Central memory CD8-positive, alpha-beta T cell (primary cell): ENCODE data around the gene POLR3C.
"Not testable (repeated sequence)": the region's sequence is repeated elsewhere in the genome, so short reads cannot be mapped to it uniquely, and the experiment has no call there.

Source experiments
- ATAC-seq: fragments of 150-1000 bp; cut with Tn5 transposase; replicated peaks from 2 replicates; pipeline ENCODE4 v1.10.0; 2022; ENCODE audit warnings: mild to moderate bottlenecking, moderate FRiP score, moderate number of reproducible peaks; ENCODE audit not compliant: poor library complexity, severe bottlenecking; ENCODE audit errors: extremely low read depth
- DNase-seq, 2 donors: peaks; one replicate each; pipeline ENCODE4 v3.0.0; 2021; ENCODE audit warnings: low spot score in 2 of 2
- H3K27ac Mint-ChIP-seq: one replicate; pipeline ENCODE4 v1.8.0; 2022; ENCODE audit warnings: low read depth, mild to moderate bottlenecking, moderate library complexity, mixed read lengths
- H3K27me3 Mint-ChIP-seq: one replicate; pipeline ENCODE4 v1.8.0; 2022; ENCODE audit warnings: mixed read lengths
- H3K36me3 Mint-ChIP-seq: one replicate; pipeline ENCODE4 v1.8.0; 2022; ENCODE audit warnings: mild to moderate bottlenecking, moderate library complexity, mixed read lengths; ENCODE audit not compliant: insufficient read depth
- H3K4me1 Mint-ChIP-seq: one replicate; pipeline ENCODE4 v1.8.0; 2022; ENCODE audit warnings: mixed read lengths
- H3K4me3 Mint-ChIP-seq: one replicate; pipeline ENCODE4 v1.8.0; 2022; ENCODE audit warnings: mild to moderate bottlenecking, moderate library complexity, mixed read lengths
- H3K9me3 Mint-ChIP-seq: one replicate; pipeline ENCODE4 v1.8.0; 2022; ENCODE audit warnings: mixed read lengths

Gene POLR3C

GRCh38 chr1:145796753-145797152 is 27.2 kb upstream of the POLR3C start:
- H3K9me3 Mint-ChIP-seq, result peaks cover 9% of the 10 kb centered on the region
- no peak overlapping the region for H3K27ac Mint-ChIP-seq
- DNase-seq (no peak), ATAC-seq (no peak)
- H3K36me3 Mint-ChIP-seq, result peaks cover 20% of the 10 kb centered on the region
- peaks cover 27% of the 10 kb centered on the region for H3K4me1 Mint-ChIP-seq
- H3K27me3 Mint-ChIP-seq, result no peaks in the 10 kb centered on the region
- no peak overlapping the region for H3K4me3 Mint-ChIP-seq

DNA sequence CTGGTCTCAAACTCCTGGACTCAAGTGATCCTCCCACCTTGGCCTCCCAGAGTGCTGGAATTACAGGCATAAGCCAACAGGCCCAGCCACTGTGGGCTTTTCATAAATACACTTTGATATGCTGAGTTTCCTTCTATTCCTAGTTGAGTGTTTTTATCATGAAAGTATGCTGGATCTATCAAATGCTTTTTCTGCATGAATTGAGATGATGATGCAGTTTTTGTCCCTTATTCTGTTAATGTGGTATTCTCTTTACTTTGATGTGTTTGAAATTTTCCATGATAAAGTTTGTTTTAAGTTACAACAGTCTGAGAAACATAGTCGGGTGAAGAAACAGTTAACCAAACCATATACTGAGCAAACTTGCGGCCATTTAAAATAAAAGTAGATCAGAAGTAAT is 24.2 kb upstream of the POLR3C start:
- peaks cover 9% of the 10 kb centered on the region for H3K9me3 Mint-ChIP-seq

DNA sequence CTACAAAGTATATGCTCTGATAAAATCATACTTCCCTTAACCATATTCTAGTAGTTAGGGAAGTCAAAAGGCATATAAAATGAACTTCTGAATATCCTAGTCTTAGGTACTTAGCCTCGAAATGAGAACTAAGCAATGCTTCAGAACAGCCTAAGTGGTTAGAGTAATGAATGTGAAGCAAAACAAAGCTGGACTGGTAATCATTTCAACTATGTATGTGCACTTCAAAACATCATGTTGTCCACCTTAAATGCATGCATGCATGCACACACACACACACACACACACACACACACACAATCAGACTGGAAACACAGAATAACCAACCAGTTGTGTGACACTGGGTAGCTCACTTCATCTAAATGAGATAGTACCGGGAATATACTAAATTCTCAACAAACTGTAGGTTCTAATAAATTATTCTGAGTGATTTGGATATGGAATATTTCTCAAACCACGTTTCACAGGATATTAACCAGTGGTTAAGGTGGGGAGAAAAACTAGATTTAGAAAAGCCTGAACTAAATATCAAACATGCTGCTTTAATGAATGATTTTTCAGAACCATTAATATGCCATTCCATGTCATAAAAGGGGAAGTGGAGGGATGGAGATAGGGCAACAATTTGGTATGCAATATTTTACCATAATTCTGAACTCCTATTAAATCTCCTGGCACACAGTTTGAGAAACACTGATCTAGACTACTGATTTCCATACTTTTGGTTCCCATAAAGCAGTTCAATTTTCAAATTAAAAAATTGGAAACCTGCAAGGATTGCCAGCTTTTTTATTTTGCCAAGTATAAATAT is 19.6 kb upstream of the POLR3C start:
- H3K27me3 Mint-ChIP-seq, result no peaks in the 10 kb centered on the region
- H3K9me3 Mint-ChIP-seq, result no peaks in the 10 kb centered on the region
- no peak for ATAC-seq
- peaks cover 4% of the 10 kb centered on the region for H3K36me3 Mint-ChIP-seq
- H3K4me1 Mint-ChIP-seq, result peaks cover 55% of the 10 kb centered on the region
- no peak overlapping the region for H3K4me3 Mint-ChIP-seq
- no peak overlapping the region for H3K27ac Mint-ChIP-seq
- DNase-seq, result no peak

More for the DNA sequence above, 24.2 kb upstream of the POLR3C start:
- H3K4me1 Mint-ChIP-seq, result peaks cover 44% of the 10 kb centered on the region
- H3K36me3 Mint-ChIP-seq, result peaks cover 13% of the 10 kb centered on the region
- DNase-seq (no peak), ATAC-seq (no peak)
- no peak overlapping the region for H3K4me3 Mint-ChIP-seq
- no peak overlapping the region for H3K27ac Mint-ChIP-seq
- no peaks in the 10 kb centered on the region for H3K27me3 Mint-ChIP-seq

DNA sequence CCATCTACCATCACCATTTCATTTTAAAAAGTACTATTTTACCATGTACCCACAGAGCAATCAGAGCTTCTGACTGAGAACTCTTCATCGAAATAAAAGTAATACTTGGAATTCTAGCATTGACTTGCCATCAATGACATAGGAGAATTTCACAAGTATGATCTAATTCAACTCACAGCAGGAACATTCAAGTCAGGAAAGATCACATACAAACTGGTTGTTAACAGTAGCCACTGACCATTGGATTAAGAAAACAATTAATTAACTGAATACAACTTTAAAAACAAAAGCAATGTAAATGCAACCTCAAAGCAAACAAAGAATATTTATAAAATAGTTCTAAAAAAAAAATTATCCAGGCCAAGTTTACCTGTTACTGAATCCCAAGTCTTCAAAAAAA is 18.9 kb upstream of the POLR3C start:
- ATAC-seq (no peak), DNase-seq (no peak)
- Mint-ChIP-seq H3K4me1 (peaks cover 48% of the 10 kb centered on the region), H3K27ac (no peak overlapping the region), H3K4me3 (no peak overlapping the region), H3K9me3 (no peaks in the 10 kb centered on the region), H3K27me3 (no peaks in the 10 kb centered on the region), H3K36me3 (peaks cover 4% of the 10 kb centered on the region)

DNA sequence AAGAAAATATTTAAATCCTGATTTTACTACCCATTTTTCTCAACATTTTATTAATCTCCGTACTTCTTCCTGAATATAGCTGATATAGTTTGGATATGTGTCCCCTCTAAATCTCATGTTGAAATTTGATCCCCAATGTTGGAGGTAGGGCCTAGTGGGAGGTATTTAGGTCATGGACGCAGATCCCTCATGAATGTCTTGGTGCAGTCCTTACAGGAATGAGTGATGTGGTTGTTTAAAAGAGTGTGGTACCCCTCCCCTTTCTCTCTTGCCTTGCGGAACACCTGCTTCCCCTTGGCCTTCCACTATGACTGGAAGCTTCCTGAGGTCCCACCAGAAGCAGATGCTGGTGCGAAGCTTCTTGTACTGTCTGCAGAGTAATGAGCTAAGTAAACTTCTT is 17.6 kb upstream of the POLR3C start:
- ATAC-seq (no peak), DNase-seq (no peak)
- no peak overlapping the region for H3K4me3 Mint-ChIP-seq
- H3K9me3 Mint-ChIP-seq, result no peaks in the 10 kb centered on the region
- H3K27ac Mint-ChIP-seq, result no peak overlapping the region
- peaks cover 2% of the 10 kb centered on the region for H3K36me3 Mint-ChIP-seq
- no peaks in the 10 kb centered on the region for H3K27me3 Mint-ChIP-seq
- H3K4me1 Mint-ChIP-seq, result peaks cover 42% of the 10 kb centered on the region

GRCh38 chr1:145806844-145807243 is 17.2 kb upstream of the POLR3C start:
- Mint-ChIP-seq H3K27me3 (no peaks in the 10 kb centered on the region), H3K36me3 (peaks cover 2% of the 10 kb centered on the region), H3K27ac (no peak overlapping the region), H3K4me1 (peaks cover 37% of the 10 kb centered on the region), H3K9me3 (no peaks in the 10 kb centered on the region), H3K4me3 (no peak overlapping the region)
- DNase-seq (no peak), ATAC-seq (no peak)

GRCh38 chr1:145812977-145813810 is 10.8 kb upstream of the POLR3C start:
- H3K4me3 Mint-ChIP-seq, H3K36me3 Mint-ChIP-seq, H3K27ac Mint-ChIP-seq, H3K4me1 Mint-ChIP-seq, DNase-seq, H3K27me3 Mint-ChIP-seq, ATAC-seq, H3K9me3 Mint-ChIP-seq: not testable (repeated sequence)

GRCh38 chr1:145818095-145818494 is 5.9 kb upstream of the POLR3C start:
- not testable (repeated sequence) for H3K4me3 Mint-ChIP-seq, H3K36me3 Mint-ChIP-seq, H3K27ac Mint-ChIP-seq, DNase-seq, H3K4me1 Mint-ChIP-seq, H3K9me3 Mint-ChIP-seq, H3K27me3 Mint-ChIP-seq
- ATAC-seq, result peak; percentile 43

DNA sequence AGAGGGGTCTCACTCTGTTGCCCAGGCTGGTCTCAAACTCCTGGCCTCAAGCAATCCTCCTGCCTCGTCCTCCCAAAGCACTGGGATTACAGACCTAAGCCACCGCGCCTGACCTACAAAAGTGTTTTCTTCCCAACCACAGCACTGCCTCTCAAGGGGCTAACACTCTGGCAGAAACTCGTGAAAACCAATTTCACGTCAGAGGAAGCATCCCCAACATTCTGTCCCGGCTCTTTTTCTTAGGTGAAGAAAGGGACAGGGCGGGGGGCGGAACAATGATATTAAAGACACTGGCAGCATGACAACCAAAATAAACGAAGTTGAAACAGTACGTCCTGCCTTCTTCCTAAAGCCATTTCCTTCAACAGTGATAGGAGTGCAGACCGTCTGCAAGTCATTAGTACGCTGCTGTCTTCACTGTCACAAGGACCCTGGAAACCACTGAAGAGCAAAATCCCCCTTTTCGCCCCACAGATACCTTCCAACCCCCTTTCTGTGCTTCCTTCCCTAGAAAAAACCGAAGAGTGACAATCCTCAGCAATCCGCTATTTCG is 1.1 kb upstream of the POLR3C start:
- not testable (repeated sequence) for H3K27me3 Mint-ChIP-seq, H3K9me3 Mint-ChIP-seq, DNase-seq
- peak; percentile 52 for ATAC-seq
- Mint-ChIP-seq H3K4me3 (peak overlapping the region; percentile 98), H3K4me1 (peaks cover 22% of the 10 kb centered on the region), H3K36me3 (peaks cover 27% of the 10 kb centered on the region), H3K27ac (peak overlapping the region; percentile 95)

DNA sequence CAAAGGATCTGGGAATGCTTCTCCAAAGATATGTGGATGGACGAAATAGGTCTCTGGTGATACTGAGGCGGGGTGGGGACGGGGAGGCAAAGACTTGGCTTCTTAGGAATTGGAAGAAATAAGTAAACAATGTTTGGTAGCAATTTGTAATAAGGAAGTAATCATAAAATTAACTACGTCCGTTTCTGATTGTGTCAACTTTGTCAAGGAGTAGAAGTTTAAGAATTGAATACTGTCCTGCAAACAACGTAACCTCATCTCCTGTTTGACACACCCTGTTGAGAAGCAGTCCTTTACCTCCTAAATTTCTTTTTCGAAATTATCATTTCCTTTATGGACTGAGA is 471 bp downstream of the POLR3C start:
- H3K9me3 Mint-ChIP-seq, result no peaks in the 10 kb centered on the region
- H3K36me3 Mint-ChIP-seq, result peaks cover 41% of the 10 kb centered on the region
- peak overlapping the region; percentile 98 for H3K4me3 Mint-ChIP-seq
- no peak for ATAC-seq
- H3K4me1 Mint-ChIP-seq, result peaks cover 29% of the 10 kb centered on the region
- no peaks in the 10 kb centered on the region for H3K27me3 Mint-ChIP-seq
- DNase-seq, result no peak
- peak overlapping the region; percentile 95 for H3K27ac Mint-ChIP-seq

GRCh38 chr1:145826030-145826429 is 2.0 kb downstream of the POLR3C start:
- Mint-ChIP-seq H3K4me1 (peaks cover 29% of the 10 kb centered on the region), H3K9me3 (no peaks in the 10 kb centered on the region), H3K27ac (no peak overlapping the region), H3K4me3 (peak overlapping the region; percentile 98), H3K36me3 (peaks cover 52% of the 10 kb centered on the region), H3K27me3 (no peaks in the 10 kb centered on the region)
- no peak for ATAC-seq
- DNase-seq, result no peak

DNA sequence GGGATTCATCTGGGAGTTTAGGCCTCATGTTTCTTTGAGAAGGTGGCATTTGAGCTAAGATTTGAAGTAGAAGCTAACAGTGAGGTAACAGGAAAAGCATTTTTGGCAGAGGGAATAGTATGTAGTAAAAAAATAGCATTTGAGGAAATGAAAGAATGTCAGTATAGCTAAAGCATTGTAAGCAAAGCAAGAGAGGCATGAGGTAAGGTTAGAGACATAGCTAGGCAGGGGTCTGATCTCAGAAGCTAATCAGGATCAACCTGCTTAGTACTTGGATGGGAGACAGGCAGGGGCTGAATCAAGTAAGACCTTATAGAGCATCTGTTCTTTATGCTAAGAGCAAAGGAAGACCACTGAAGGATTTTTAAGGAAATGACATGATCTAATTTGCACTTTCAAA is 4.0 kb downstream of the POLR3C start:
- no peaks in the 10 kb centered on the region for H3K27me3 Mint-ChIP-seq
- H3K27ac Mint-ChIP-seq, result peak overlapping the region; percentile 75
- peaks cover 64% of the 10 kb centered on the region for H3K36me3 Mint-ChIP-seq
- DNase-seq, result no peak
- no peak for ATAC-seq
- H3K9me3 Mint-ChIP-seq, result no peaks in the 10 kb centered on the region
- H3K4me1 Mint-ChIP-seq, result peaks cover 29% of the 10 kb centered on the region
- no peak overlapping the region for H3K4me3 Mint-ChIP-seq
